Keratinocyte (primary cell): ENCODE measurements around the gene ERG.
A peak's percentile ranks its signal among the peaks of the same experiment; 100 is the strongest.

ENCODE experiments used
- EZH2 ChIP-seq: IDR thresholded peaks from one replicate; pipeline ENCODE4 v1.6.1; 2012; ENCODE audit warnings: inconsistent platforms, mild to moderate bottlenecking, low read length, moderate library complexity
- TF ChIP-seq, protein P1 (sequence below), 3 experiments: IDR thresholded peaks in 1 of 3; conservative IDR thresholded peaks in 1 of 3; optimal IDR thresholded peaks in 1 of 3; 2 replicates in 2 of 3; 3 replicates in 1 of 3; pipeline versions ENCODE3 to v1.5.1; 2011; ENCODE audit warnings: low read length in 3 of 3, mild to moderate bottlenecking in 3 of 3, moderate library complexity in 2 of 3, control low read depth in 1 of 3, inconsistent platforms in 1 of 3; ENCODE audit not compliant: insufficient read depth in 2 of 3; ENCODE audit errors: extremely low read depth in 1 of 3

DNA sequence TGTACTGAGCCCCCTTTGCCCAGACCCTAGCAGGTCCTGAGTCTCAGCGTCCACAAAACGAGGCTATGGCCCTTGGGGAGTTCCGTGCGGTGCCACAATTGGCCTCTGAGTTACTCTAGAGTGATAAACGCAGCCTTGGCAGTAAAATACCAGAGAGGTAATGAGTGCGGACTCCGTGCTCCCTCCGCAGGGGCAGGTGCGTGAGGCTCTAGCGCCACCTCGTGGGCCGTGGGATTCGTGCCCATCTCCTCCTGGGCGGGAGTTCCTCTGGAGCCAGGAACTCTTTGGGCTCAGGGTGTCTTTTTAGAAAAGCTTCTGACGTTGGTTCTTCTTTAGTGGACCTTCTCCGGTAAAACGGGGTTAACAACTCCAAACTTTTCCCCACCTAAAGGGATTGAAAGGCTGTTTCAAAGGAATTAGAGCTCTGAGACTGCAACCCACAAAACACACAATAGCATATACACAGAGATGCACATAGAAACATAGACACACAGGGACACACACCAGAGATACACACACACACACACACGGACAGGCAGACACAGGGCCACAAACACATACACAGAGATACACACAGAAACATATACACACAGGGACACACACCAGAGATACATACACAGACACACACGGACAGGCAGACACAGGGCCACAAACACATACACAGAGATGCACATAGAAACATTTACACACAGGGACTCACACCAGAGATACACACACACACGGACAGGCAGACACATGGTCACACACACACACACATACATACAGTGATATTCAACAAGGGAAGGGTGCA, 142.1 kb downstream of the ERG start:
- no peak for TF ChIP-seq EZH2
- TF ChIP-seq, protein P1, sequence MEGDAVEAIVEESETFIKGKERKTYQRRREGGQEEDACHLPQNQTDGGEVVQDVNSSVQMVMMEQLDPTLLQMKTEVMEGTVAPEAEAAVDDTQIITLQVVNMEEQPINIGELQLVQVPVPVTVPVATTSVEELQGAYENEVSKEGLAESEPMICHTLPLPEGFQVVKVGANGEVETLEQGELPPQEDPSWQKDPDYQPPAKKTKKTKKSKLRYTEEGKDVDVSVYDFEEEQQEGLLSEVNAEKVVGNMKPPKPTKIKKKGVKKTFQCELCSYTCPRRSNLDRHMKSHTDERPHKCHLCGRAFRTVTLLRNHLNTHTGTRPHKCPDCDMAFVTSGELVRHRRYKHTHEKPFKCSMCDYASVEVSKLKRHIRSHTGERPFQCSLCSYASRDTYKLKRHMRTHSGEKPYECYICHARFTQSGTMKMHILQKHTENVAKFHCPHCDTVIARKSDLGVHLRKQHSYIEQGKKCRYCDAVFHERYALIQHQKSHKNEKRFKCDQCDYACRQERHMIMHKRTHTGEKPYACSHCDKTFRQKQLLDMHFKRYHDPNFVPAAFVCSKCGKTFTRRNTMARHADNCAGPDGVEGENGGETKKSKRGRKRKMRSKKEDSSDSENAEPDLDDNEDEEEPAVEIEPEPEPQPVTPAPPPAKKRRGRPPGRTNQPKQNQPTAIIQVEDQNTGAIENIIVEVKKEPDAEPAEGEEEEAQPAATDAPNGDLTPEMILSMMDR (optimal IDR thresholded peaks at IDR 0.05 in 1 of 3, IDR thresholded peaks at IDR 0.05 in 1 of 3, conservative IDR thresholded peaks at IDR 0.05 in 1 of 3; ENCODE audit: extremely low read depth in 1 of 3, insufficient read depth in 2 of 3, low read length in 3 of 3) = peak; percentile 97 to 98 (median 98)
